HG02588 (cell line): Measurements from ENCODE around the gene ITK.
"Not testable (repeated sequence)": the region's sequence is repeated elsewhere in the genome, so short reads cannot be mapped to it uniquely, and the experiment has no call there.

ENCODE experiments used
- ATAC-seq: cut with Tn5 transposase; IDR thresholded peaks from one replicate; pipeline ENCODE4 v1.9.1; 2021; ENCODE audit warnings: mild to moderate bottlenecking, moderate library complexity; ENCODE audit not compliant: unreplicated experiment

ITK gene

DNA sequence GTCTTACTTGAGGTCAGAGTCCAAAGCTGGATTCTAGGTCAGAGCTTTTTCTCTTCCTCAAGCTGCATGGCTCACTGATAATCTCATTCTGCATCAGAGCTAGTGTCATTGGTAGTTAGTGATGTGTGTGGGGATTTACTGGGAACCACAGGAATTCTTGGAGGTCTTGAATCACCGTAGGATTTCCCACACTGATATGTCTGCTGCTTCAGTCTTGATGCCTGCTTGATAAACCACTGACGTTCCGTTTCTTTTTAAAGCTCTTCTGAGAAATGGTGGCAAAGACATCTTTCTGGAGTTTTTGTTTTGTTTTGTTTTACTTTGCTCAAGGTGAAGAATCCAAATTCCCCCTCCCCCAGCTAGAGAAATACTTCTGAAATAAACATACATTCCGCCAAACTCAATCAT lies 13.4 kb upstream of the ITK start:
- ATAC-seq, result peak; percentile 40

DNA sequence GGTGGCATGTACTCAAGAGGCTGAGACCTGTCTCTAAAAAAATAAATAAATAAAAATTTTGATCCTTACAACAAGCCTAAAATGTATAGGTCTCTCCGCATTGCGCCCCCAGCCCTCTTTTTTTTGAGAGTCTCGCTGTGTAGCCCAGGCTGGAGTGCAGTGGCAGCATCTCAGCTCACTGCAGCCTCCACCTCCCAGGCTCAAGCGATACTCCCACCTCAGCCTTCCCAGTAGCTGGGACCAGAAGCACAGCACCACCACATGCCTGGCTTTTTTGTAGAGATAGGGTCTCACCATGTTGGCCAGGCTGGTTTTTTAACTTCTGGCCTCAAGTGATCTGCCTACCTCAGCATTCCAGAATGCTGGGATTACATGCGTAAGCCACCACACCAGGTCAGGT lies 12.4 kb upstream of the ITK start:
- ATAC-seq, result no peak

GRCh38 chr5:157172403-157172802 lies 8.2 kb upstream of the ITK start:
- ATAC-seq, result peak; percentile 100

DNA sequence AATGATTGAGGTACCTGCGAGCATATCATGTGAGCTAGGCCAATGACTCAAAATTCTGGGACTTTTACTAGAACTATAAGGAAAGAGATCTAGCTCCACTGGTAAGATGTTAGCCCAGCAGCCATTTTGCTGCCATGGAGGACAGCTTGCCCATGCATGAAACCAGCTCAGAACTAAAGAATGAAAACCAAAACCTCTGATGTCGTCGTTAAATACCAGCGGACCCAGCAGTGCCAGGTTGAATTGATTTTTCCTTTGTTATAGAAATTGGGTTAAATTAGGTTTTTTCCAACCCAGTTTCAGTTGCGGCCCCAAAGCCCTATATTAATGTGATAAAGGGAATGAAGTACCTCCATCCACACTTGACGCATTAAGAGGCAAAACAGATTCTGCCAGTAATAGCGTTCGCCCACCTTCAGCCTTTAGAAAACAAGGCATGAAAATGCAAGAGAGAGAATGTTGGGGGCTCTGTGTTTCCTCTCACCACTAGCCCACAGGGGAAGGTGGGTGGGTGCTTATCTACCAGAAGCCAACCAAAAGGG lies 5.5 kb upstream of the ITK start:
- ATAC-seq, result no peak

- ATAC-seq, result no peak
These were observed 2.7 kb upstream of the ITK start for GRCh38 chr5:157177953-157178352.

- no peak for ATAC-seq
These were observed 1.7 kb upstream of the ITK start for GRCh38 chr5:157178966-157179365.

GRCh38 chr5:157182143-157182757 lies 1.6 kb downstream of the ITK start:
- ATAC-seq, result no peak

- ATAC-seq, result no peak
These were observed 3.6 kb downstream of the ITK start for GRCh38 chr5:157184117-157184670.

- ATAC-seq, result not testable (repeated sequence)
These were observed 4.5 kb downstream of the ITK start for GRCh38 chr5:157185122-157185521.

GRCh38 chr5:157186309-157187045 lies 5.8 kb downstream of the ITK start:
- ATAC-seq, result no peak

- no peak for ATAC-seq
These were observed 6.6 kb downstream of the ITK start for GRCh38 chr5:157187046-157187754.

DNA sequence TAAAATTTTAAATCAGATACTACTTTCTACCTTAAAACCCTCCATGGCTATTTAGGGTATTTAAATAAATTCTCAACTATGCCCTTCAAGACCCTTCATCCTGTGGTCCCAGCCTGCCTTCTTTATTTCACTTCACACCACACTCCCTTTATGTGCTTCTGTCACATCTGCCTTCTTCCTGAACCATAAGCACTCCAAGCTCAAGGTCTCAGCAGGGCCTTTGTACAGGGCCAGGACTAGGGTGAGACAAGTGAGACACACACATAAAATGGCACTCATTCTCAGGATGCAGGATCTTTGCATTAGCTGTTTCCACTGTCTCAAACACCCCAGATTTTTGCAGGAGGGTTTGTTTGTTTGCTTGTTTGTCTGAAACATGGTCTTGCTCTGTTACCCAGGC lies 7.6 kb downstream of the ITK start:
- no peak for ATAC-seq

DNA sequence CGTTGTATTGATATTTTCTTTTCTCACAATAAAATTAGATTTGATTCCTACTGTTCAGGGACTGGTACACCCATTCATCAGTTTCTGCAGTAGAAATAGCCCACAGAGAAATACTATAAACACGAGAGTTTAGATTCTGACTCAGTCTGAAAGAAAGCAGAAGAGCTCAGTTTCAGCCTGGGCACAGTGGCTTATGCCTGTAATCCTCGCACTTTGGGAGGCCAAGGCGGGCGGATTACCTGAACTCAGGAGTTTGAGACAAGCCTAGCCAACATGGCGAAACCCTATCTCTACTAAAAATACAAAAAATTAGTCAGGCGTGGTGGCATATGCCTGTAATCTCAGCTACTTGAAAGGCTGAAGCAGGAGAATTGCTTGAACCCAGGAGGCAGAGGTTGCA lies 8.6 kb downstream of the ITK start:
- ATAC-seq, result peak; percentile 75

- ATAC-seq, result no peak
These were observed 13.2 kb downstream of the ITK start for GRCh38 chr5:157193699-157194424.

GRCh38 chr5:157196045-157196444 lies 15.4 kb downstream of the ITK start:
- ATAC-seq, result peak; percentile 63

GRCh38 chr5:157197086-157197485 lies 16.4 kb downstream of the ITK start:
- ATAC-seq, result no peak

DNA sequence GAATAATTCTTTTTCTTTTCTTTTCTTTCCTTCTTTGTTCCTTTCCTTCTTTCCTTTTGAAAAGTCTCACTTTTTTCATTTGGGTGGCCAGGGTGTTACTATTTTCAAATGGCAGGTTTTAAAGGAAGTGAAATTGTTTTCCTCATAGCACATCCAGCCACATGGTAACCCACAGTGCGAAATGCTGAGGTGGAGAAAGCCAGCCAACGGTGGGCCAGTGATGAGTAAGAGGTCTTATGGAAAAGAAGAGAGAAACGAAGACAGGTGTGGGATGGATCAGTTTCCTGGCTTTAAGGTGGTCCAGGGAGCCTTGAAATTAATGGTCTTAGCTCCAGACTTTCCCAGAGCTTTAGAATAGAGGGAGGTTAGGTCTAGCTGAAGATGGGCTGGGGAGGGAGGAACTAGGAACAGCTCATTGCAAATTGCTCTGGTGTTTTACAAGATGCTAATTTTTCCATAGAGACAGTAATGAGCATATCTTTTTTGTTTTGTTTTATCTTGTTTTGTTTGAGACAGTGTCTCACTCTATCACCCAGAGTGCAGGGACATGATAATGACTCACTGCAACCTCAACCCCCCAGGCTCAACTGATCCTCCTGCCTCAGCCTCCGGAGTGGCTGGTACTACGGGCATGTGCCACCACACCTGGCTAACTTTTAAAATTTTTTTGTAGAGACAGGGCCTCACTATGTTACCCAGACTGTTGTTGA lies 17.8 kb downstream of the ITK start:
- no peak for ATAC-seq

GRCh38 chr5:157201857-157202256 lies 21.2 kb downstream of the ITK start:
- ATAC-seq, result no peak

DNA sequence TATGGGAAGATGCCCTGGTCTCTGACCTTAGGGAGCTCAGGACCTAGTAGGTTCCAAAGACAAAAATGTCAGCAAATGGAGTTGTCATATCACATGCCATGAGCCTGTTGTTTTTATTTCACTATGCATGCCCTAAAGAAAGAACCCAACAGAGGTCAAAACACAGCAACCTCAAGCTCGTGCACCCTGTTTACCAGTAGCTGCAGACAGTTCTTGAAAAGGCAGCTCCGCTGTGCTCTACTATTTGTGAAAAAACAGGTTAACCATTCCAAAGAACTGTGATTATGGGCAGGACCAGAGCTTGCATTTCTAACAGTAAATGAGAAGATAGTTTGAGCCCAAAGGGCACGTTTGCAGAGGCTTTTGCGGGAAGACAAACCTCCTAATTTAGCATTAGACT lies 22.8 kb downstream of the ITK start:
- no peak for ATAC-seq

GRCh38 chr5:157204765-157205164 lies 24.1 kb downstream of the ITK start:
- no peak for ATAC-seq
